PC-9 (cell line): Measurements from ENCODE around the gene GPR153. TPM values are rescaled to one million over a fixed set of nuclear protein-coding genes. Genes with fewer than 3 reads are reported as not detected.

Experiments used
- BruUV-seq: library from RNA; stranded (reverse); fragments of 400-500 nt; replicated peaks from 2 replicates; lab custom pipeline; 2021; lab: Mats Ljungman, UMichigan
- CTCF ChIA-PET: fragments of 300-600 bp; sonication (Branson Sonifier 250); formaldehyde crosslinking; loops from one replicate; lab custom pipeline; 2022; ENCODE audit warnings: antibody characterized with exemption; lab: Charles Lee
- POLR2A ChIA-PET: fragments of 300-600 bp; sonication (Branson Sonifier 250); formaldehyde crosslinking; loops from one replicate; lab custom pipeline; 2022; ENCODE audit warnings: antibody characterized with exemption; ENCODE audit not compliant: unreplicated experiment; lab: Charles Lee
- DNase-seq, 2 experiments: peaks; one replicate each; pipeline versions ENCODE4 v3.0.0 to v3.0.0-alpha.2; 2015 to 2022; ENCODE audit warnings: mixed read lengths in 1 of 2
- H2AFZ ChIP-seq: fragments of 200-600 bp; sonication (generic); 2 replicates; pipeline ENCODE4 v1.8.1; 2017; ENCODE audit warnings: antibody characterized with exemption
- H3F3A ChIP-seq: fragments of 200-600 bp; sonication (generic); 2 replicates; pipeline ENCODE4 v1.8.1; 2017; ENCODE audit warnings: antibody characterized with exemption, mild to moderate bottlenecking, low read depth; ENCODE audit not compliant: insufficient read depth
- H3K27ac ChIP-seq: fragments of 200-600 bp; sonication (generic); 2 replicates; pipeline ENCODE4 v1.6.1; 2016; ENCODE audit warnings: mixed run types
- H3K27me3 ChIP-seq: fragments of 200-600 bp; sonication (generic); 2 replicates; pipeline ENCODE4 v1.6.1; 2016; ENCODE audit warnings: low read depth, mixed run types; ENCODE audit not compliant: insufficient read depth
- H3K36me3 ChIP-seq: fragments of 200-600 bp; sonication (generic); 2 replicates; pipeline ENCODE4 v1.6.1; 2016; ENCODE audit warnings: low read depth, mixed run types
- H3K4me1 ChIP-seq: fragments of 200-600 bp; sonication (generic); replicated peaks from 2 replicates; pipeline ENCODE4 v1.6.1; 2016; ENCODE audit warnings: mixed run types; ENCODE audit not compliant: insufficient read depth
- H3K4me2 ChIP-seq: fragments of 200-600 bp; sonication (generic); 2 replicates; pipeline ENCODE4 v1.6.1; 2017; ENCODE audit warnings: mixed run types
- H3K4me3 ChIP-seq: fragments of 200-600 bp; sonication (generic); 2 replicates; pipeline ENCODE4 v1.6.1; 2016; ENCODE audit warnings: mixed run types
- H3K79me2 ChIP-seq: fragments of 200-600 bp; sonication (generic); 2 replicates; pipeline ENCODE4 v1.6.1; 2017; ENCODE audit warnings: low read depth, mixed run types
- H3K9me2 ChIP-seq: fragments of 200-600 bp; sonication (generic); 2 replicates; pipeline ENCODE4 v1.8.1; 2017; ENCODE audit warnings: mild to moderate bottlenecking; ENCODE audit not compliant: insufficient read depth
- H3K9me3 ChIP-seq: fragments of 200-600 bp; sonication (generic); 2 replicates; pipeline ENCODE4 v1.8.1; 2016; ENCODE audit warnings: low read depth; ENCODE audit not compliant: insufficient read depth
- H4K20me1 ChIP-seq: fragments of 200-600 bp; sonication (generic); 2 replicates; pipeline ENCODE4 v1.8.1; 2017; ENCODE audit not compliant: insufficient read depth
- CTCF ChIP-seq: fragments of 200-600 bp; sonication (generic); conservative IDR thresholded peaks from 2 replicates; pipeline ENCODE4 v1.6.1; 2017; ENCODE audit warnings: mixed run types, antibody characterized with exemption, mild to moderate bottlenecking, moderate library complexity
- EZH2 ChIP-seq: fragments of 200-600 bp; sonication (generic); IDR thresholded peaks from 2 replicates; pipeline ENCODE4 v1.8.0; 2017; ENCODE audit warnings: antibody characterized with exemption, low read depth
- intact Hi-C: fragments of 100-400 bp; cut with micrococcal nuclease; formaldehyde crosslinking; loops from one replicate; pipeline ENCODE4 v1.10.0; 2022; ENCODE audit not compliant: unreplicated experiment
- total RNA-seq: library from RNA; stranded (reverse); gene quantifications from 2 replicates; pipeline ENCODE4 v1.2.3, GENCODE V29; 2021

GPR153 gene
- total RNA-seq, 1 experiment from 2014 or later, result 8.0 TPM

DNA sequence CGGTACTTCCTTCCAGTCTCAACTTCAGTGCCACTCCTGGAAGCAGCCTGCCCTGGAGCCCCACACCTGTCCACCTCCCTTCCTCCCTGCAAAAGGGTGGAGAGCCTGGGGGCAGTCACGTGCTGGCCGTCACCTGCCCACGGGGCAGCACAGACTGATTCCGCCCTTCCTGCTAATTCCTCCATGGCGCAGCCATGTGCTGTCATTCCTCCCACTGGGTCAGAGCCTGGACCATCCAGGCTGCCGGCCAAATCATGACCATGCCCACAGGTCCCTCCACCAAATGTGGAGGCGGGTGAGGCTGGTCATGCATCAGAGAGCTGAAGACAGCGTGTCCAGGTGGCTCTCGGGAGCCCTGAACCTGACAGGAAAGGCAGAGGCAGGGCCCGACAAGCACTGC, 24.4 kb upstream of the GPR153 start:
- CTCF ChIA-PET, result no interaction called here
- Histone ChIP-seq H3K79me2 (no peaks in the 10 kb centered on the region), H2AFZ (no peak overlapping the region), H3K9me3 (no peaks in the 10 kb centered on the region), H3K4me3 (no peak overlapping the region), H3K27me3 (no peaks in the 10 kb centered on the region), H3F3A (no peaks in the 10 kb centered on the region), H3K27ac (no peak overlapping the region), H3K9me2 (no peaks in the 10 kb centered on the region), H4K20me1 (no peaks in the 10 kb centered on the region), H3K4me2 (no peak overlapping the region), H3K36me3 (no peaks in the 10 kb centered on the region), H3K4me1 (no peaks in the 10 kb centered on the region)
- TF ChIP-seq CTCF (no peak), EZH2 (no peak)
- no peak for DNase-seq
- POLR2A ChIA-PET, result no interaction called here
- intact Hi-C loops, result no loop called here
- no TSS peak for BruUV-seq

- CTCF ChIA-PET, result no interaction called here
- no peaks in the 10 kb centered on the region for H3K36me3 ChIP-seq
- no peak for TF ChIP-seq EZH2
- TF ChIP-seq CTCF, result no peak
Measured at GRCh38 chr1:6282577-6283270, 21.8 kb upstream of the GPR153 start.

DNA sequence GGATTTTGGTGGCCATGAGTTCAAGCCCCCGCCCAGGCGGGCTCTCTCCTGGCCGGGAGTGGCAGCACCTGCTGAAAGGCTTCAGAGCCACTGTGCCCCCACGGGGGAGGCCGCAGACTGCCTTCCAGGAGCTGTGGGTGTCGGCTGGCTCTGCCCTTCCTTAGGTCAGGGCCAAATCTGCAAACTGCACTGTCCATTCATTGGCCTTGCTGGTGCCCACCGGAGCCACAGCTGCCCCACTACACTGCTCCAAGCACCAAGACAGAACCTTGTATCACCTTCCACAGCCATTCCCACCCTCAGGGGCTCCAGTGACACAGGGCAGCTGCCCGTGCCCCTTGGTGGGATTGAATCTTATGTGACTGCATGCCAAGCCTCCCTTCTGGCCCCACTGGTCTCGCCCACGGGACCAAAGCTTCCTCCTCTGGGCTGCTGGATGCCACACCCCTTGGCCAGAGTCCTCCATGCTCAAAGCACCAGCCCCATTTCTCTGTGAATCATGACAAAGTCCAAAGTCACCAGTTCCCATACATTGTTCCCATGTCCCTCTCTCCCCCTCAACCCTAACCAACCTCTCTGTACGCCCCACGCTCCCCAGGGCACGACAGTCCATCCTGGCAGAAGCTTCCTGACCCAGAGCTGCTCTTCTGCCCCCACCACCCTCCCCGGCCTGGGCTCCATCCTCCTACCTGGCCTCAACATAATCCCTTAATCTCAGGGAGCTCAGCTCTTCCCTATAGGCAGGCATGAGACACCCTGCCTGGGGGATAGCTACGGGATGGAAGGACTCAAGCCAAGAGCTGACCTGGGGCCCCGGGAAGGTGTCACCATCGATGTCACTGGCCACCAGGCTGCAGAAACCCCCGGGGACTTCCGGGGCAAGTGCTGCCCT, 20.9 kb upstream of the GPR153 start:
- no peaks in the 10 kb centered on the region for H3F3A ChIP-seq
- no peak overlapping the region for H3K4me3 ChIP-seq
- H3K36me3 ChIP-seq, result no peaks in the 10 kb centered on the region
- no peaks in the 10 kb centered on the region for H4K20me1 ChIP-seq
- no peak overlapping the region for H3K27ac ChIP-seq
- no peaks in the 10 kb centered on the region for H3K9me3 ChIP-seq
- no peak for DNase-seq
- H3K9me2 ChIP-seq, result no peaks in the 10 kb centered on the region
- no peak overlapping the region for H3K4me2 ChIP-seq
- H3K4me1 ChIP-seq, result no peaks in the 10 kb centered on the region
- POLR2A ChIA-PET, result no interaction called here
- H3K27me3 ChIP-seq, result no peaks in the 10 kb centered on the region
- no TSS peak for BruUV-seq
- no peaks in the 10 kb centered on the region for H3K79me2 ChIP-seq
- TF ChIP-seq EZH2 (no peak), CTCF (no peak)
- no peak overlapping the region for H2AFZ ChIP-seq
- CTCF ChIA-PET, result interaction anchor here (0.7 kb wide), 1 partner anchor 314 kb away, joined by 3 read pairs; no protein-coding TSS in a partner anchor
- intact Hi-C loops, result no loop called here

More at GRCh38 chr1:6282577-6283270, 21.8 kb upstream of the GPR153 start:
- H3K79me2 ChIP-seq, result no peaks in the 10 kb centered on the region
- H3K4me2 ChIP-seq, result no peak overlapping the region
- H4K20me1 ChIP-seq, result no peaks in the 10 kb centered on the region
- no peaks in the 10 kb centered on the region for H3K9me3 ChIP-seq
- no peaks in the 10 kb centered on the region for H3K4me1 ChIP-seq
- DNase-seq, result no peak
- H3K27ac ChIP-seq, result no peak overlapping the region
- BruUV-seq, result no TSS peak
- H3K4me3 ChIP-seq, result no peak overlapping the region
- POLR2A ChIA-PET, result no interaction called here
- intact Hi-C loops, result no loop called here
- no peaks in the 10 kb centered on the region for H3K9me2 ChIP-seq
- H2AFZ ChIP-seq, result no peak overlapping the region
- no peaks in the 10 kb centered on the region for H3K27me3 ChIP-seq
- H3F3A ChIP-seq, result no peaks in the 10 kb centered on the region
